Stomach (tissue), 4 donors: ENCODE results near the gene TP53RK.

Experiments
- POLR2A ChIP-seq, 4 donors: fragments of 450-650 bp; IDR thresholded peaks; one replicate each; pipeline ENCODE4 v1.6.1; 2016; ENCODE audit warnings: antibody characterized with exemption in 4 of 4, control low read depth in 2 of 4, mild to moderate bottlenecking in 1 of 4, moderate library complexity in 1 of 4
- POLR2AphosphoS5 ChIP-seq, 3 donors: sonication (generic); formaldehyde crosslinking; IDR thresholded peaks; one replicate each; pipeline ENCODE4 v1.6.1; 2016; ENCODE audit warnings: antibody characterized with exemption in 3 of 3
- TF ChIP-seq, protein P1 (sequence below), 7 experiments: fragments of 450-650 bp in 4 of 7; fragments of 200-600 bp in 3 of 7; sonication (generic) in 3 of 7; IDR thresholded peaks; one replicate each; pipeline ENCODE4 v1.5.1; 2016 to 2019; ENCODE audit warnings: antibody characterized with exemption in 7 of 7, control low read depth in 2 of 7, mild to moderate bottlenecking in 1 of 7

DNA sequence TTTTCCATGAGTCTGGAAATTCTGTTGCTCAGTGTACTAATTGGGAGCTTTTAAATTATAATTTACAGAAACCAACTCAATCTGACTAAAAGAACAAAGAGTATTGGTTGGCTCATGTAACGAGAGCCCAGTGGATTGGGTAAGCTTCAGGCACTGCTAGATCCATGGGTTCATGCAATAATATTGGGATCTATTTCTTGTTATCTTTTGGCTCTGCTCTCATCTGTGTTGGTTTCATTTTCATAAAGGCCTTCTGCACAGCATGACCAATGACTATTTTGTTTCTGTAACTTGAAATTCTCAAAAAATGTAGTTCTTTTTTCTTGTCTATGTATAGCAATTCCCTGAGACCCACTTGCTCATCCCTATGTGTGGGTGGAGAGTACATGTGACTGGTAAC, 32.2 kb upstream of the TP53RK start:
- TF ChIP-seq, protein P1, sequence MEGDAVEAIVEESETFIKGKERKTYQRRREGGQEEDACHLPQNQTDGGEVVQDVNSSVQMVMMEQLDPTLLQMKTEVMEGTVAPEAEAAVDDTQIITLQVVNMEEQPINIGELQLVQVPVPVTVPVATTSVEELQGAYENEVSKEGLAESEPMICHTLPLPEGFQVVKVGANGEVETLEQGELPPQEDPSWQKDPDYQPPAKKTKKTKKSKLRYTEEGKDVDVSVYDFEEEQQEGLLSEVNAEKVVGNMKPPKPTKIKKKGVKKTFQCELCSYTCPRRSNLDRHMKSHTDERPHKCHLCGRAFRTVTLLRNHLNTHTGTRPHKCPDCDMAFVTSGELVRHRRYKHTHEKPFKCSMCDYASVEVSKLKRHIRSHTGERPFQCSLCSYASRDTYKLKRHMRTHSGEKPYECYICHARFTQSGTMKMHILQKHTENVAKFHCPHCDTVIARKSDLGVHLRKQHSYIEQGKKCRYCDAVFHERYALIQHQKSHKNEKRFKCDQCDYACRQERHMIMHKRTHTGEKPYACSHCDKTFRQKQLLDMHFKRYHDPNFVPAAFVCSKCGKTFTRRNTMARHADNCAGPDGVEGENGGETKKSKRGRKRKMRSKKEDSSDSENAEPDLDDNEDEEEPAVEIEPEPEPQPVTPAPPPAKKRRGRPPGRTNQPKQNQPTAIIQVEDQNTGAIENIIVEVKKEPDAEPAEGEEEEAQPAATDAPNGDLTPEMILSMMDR (IDR thresholded peaks at IDR 0.05), result no peak
- TF ChIP-seq POLR2AphosphoS5 (IDR thresholded peaks at IDR 0.05), result no peak
- no peak for TF ChIP-seq POLR2A (IDR thresholded peaks at IDR 0.05)
